GM23248 (cell line): ENCODE data around the gene COL13A1. TPM values are rescaled to one million over a fixed set of nuclear protein-coding genes. Genes with fewer than 3 reads are reported as not detected.

ENCODE experiments used
- DNase-seq: peaks from one replicate; pipeline ENCODE4 v3.0.0-alpha.2; 2015
- H2AFZ ChIP-seq: fragments of 200-600 bp; sonication (generic); 2 replicates; pipeline ENCODE4 v1.6.1; 2016; ENCODE audit warnings: antibody characterized with exemption
- H3F3A ChIP-seq: fragments of 200-600 bp; sonication (generic); 2 replicates; pipeline ENCODE4 v1.6.1; 2016; ENCODE audit warnings: mild to moderate bottlenecking, antibody characterized with exemption, mixed run types; ENCODE audit not compliant: insufficient read depth
- H3K27ac ChIP-seq: fragments of 200-600 bp; sonication (generic); 2 replicates; pipeline ENCODE4 v1.5.1; 2016; ENCODE audit warnings: mild to moderate bottlenecking
- H3K27me3 ChIP-seq: fragments of 200-600 bp; sonication (generic); replicated peaks from 2 replicates; pipeline ENCODE4 v1.6.1; 2016; ENCODE audit warnings: mild to moderate bottlenecking; ENCODE audit not compliant: insufficient read depth
- H3K36me3 ChIP-seq: fragments of 200-600 bp; sonication (generic); 2 replicates; pipeline ENCODE4 v1.6.1; 2016; ENCODE audit warnings: low read depth, mild to moderate bottlenecking
- H3K4me1 ChIP-seq: fragments of 200-600 bp; sonication (generic); 2 replicates; pipeline ENCODE4 v1.6.1; 2016; ENCODE audit warnings: mild to moderate bottlenecking; ENCODE audit not compliant: insufficient read depth
- H3K4me2 ChIP-seq: fragments of 200-600 bp; sonication (generic); one replicate; pipeline ENCODE4 v1.6.1; 2016; ENCODE audit warnings: mild to moderate bottlenecking; ENCODE audit not compliant: unreplicated experiment
- H3K4me3 ChIP-seq: fragments of 200-600 bp; sonication (generic); 2 replicates; pipeline ENCODE4 v1.5.1; 2016; ENCODE audit warnings: mild to moderate bottlenecking
- H3K79me2 ChIP-seq: fragments of 200-600 bp; sonication (generic); 2 replicates; pipeline ENCODE4 v1.6.1; 2016; ENCODE audit warnings: mild to moderate bottlenecking; ENCODE audit not compliant: insufficient read depth
- H3K9ac ChIP-seq: fragments of 200-600 bp; sonication (generic); 2 replicates; pipeline ENCODE4 v1.6.1; 2016; ENCODE audit warnings: mild to moderate bottlenecking
- H3K9me2 ChIP-seq: fragments of 200-600 bp; sonication (generic); 2 replicates; pipeline ENCODE4 v1.6.1; 2016; ENCODE audit warnings: mixed run types, mild to moderate bottlenecking, moderate library complexity; ENCODE audit not compliant: insufficient read depth
- H3K9me3 ChIP-seq: fragments of 200-600 bp; sonication (generic); one replicate; pipeline ENCODE4 v1.6.1; 2017; ENCODE audit warnings: low read depth
- H4K20me1 ChIP-seq: fragments of 200-600 bp; sonication (generic); 2 replicates; pipeline ENCODE4 v1.6.0; 2016; ENCODE audit not compliant: insufficient read depth
- EZH2 ChIP-seq: fragments of 200-600 bp; sonication (generic); IDR thresholded peaks from 2 replicates; pipeline ENCODE4 v1.6.1; 2018; ENCODE audit warnings: antibody characterized with exemption, mild to moderate bottlenecking; ENCODE audit not compliant: insufficient read depth, poor library complexity, severe bottlenecking
- EZH2phosphoT487 ChIP-seq: fragments of 200-600 bp; sonication (generic); IDR thresholded peaks from 2 replicates; pipeline ENCODE4 v1.6.1; 2018; ENCODE audit warnings: antibody characterized with exemption, moderate library complexity, mild to moderate bottlenecking, low read depth; ENCODE audit not compliant: insufficient read depth
- WGBS, 2 experiments: methylation state at CpG; one replicate each; pipeline ENCODE4 v1.1.6; 2015 to 2017; ENCODE audit warnings: low lambda C conversion rate in 2 of 2, low coverage in 1 of 2; ENCODE audit errors: missing lambda C conversion rate in 2 of 2; 5-methylcytosine and 5-hydroxymethylcytosine counted together
- in situ Hi-C: fragments of 300-500 bp; cut with MboI; formaldehyde crosslinking; loops from 2 replicates; pipeline ENCODE4 v1.15.0; 2020
- polyA plus RNA-seq: library from polyadenylated mRNA; unstranded; fragments of >200 nt; fragmentation: Nextera tagmentation; extraction: Ambion mirVana; gene quantifications from 2 replicates; pipeline ENCODE4 v1.2.1, GENCODE V29; 2016
- total RNA-seq: library from RNA; depleted of rRNA; stranded (reverse); fragments of >200 nt; shearing (Covaris generic); gene quantifications from 2 replicates; pipeline ENCODE4 v1.2.3, GENCODE V29; 2014; rRNA removed

The COL13A1 gene
- total and polyA plus RNA-seq, 2 experiments from 2014 or later: 12.8 to 17.3 TPM

- no peak overlapping the region for H2AFZ ChIP-seq
- H3K9ac ChIP-seq: no peak overlapping the region
- H3K9me3 ChIP-seq: no peaks in the 10 kb centered on the region
- WGBS, 2 experiments: 49 to 52% methylated on average over 9 of the region's 9 CpGs
- H3K9me2 ChIP-seq: no peaks in the 10 kb centered on the region
- no peak for DNase-seq
- no peak overlapping the region for H3K4me2 ChIP-seq
- no peaks in the 10 kb centered on the region for H3F3A ChIP-seq
- no peaks in the 10 kb centered on the region for H3K36me3 ChIP-seq
- TF ChIP-seq EZH2 (no peak), EZH2phosphoT487 (no peak)
- in situ Hi-C loops: no loop called here
- no peaks in the 10 kb centered on the region for H3K4me1 ChIP-seq
- no peaks in the 10 kb centered on the region for H3K79me2 ChIP-seq
- H3K27ac ChIP-seq: no peak overlapping the region
- no peak overlapping the region for H3K4me3 ChIP-seq
- H3K27me3 ChIP-seq: peaks cover 56% of the 10 kb centered on the region
- H4K20me1 ChIP-seq: no peaks in the 10 kb centered on the region
Observed at GRCh38 chr10:70007116-70007820, 205.6 kb downstream of the COL13A1 start.

Other genes with a start within 250 kb of the COL13A1 start
- not detected in 2 replicates for gene NEUROG3, start 228.5 kb upstream of the COL13A1 start, total RNA-seq
- not detected in 2 replicates for gene NEUROG3, start 228.5 kb upstream of the COL13A1 start, polyA plus RNA-seq
- gene FAM241B, start 171.7 kb upstream of the COL13A1 start, total RNA-seq: not detected in 2 replicates
- gene FAM241B, start 171.7 kb upstream of the COL13A1 start, polyA plus RNA-seq: 0.18 and 0.42 TPM in 2 replicates